VCaP (cell line): ENCODE results near the gene DLD.
"Not testable (repeated sequence)": the region's sequence is repeated elsewhere in the genome, so short reads cannot be mapped to it uniquely, and the experiment has no call there.

Experiments
- H3K27ac ChIP-seq: fragments of 450-650 bp; 2 replicates; pipeline ENCODE4 v1.5.1; 2017
- CTCF ChIP-seq: fragments of 450-650 bp; conservative IDR thresholded peaks from 2 replicates; pipeline ENCODE4 v1.5.1; 2017; ENCODE audit warnings: mild to moderate bottlenecking, moderate library complexity

The DLD gene

GRCh38 chr7:107876916-107877315, 14.1 kb upstream of the DLD start:
- TF ChIP-seq CTCF: no peak
- H3K27ac ChIP-seq: no peak overlapping the region

DNA sequence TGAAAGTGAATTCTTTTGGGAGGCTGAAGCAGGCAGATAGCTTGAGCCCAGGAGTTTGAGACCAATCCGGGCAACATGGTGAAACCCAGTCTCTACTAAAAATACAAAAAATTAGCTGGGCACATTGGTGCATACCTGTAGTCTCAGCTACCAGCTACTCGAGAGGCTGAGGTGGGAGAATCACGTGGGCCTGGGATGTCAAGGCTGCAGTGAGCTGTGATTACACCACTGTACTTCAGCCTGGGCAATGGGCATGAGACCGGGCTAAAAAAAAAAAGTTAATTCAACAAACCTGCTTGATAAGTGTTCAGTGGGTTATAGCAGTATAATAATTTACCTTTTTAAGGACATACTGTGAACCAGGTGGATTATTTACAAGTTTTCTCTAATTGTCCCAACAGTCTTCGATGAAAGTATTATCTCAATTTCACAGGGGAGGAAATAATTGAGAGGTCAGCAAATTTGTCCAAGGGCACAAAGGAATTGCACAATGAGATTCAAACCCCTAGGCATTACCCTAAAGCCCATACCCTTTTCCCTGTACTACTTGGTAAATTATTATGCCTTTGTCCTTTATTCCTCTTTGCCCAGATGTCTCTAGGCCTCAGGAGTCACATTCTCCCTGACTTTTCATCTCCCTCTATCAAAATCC, 13.1 kb upstream of the DLD start:
- TF ChIP-seq CTCF: no peak
- no peak overlapping the region for H3K27ac ChIP-seq

DNA sequence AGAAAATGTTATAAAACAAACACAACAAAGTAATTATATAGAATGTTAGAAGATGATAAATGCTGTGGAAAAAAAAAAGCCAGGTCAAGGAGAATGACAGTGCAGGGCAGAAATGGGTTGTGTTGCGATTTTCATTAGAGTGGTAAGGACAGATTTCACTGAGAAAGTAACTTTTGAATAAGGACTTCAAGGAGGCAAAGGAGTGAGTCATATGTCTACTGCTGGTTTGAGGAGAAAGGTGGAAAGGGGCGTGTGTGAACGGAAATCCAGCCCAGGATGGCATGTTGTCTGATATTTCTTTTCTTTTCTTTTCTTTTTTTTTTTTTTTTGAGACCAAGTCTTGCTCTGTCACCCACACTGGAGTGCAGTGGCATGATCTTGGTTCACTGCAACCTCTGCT, 12.3 kb upstream of the DLD start:
- H3K27ac ChIP-seq: peak overlapping the region; percentile 25; the same call in 1 of the 2 replicates
- TF ChIP-seq CTCF: no peak

- TF ChIP-seq CTCF: peak; percentile 96
- peak overlapping the region; percentile 25; the same call in 1 of the 2 replicates for H3K27ac ChIP-seq
Measured at GRCh38 chr7:107879400-107880035, 11.5 kb upstream of the DLD start.

DNA sequence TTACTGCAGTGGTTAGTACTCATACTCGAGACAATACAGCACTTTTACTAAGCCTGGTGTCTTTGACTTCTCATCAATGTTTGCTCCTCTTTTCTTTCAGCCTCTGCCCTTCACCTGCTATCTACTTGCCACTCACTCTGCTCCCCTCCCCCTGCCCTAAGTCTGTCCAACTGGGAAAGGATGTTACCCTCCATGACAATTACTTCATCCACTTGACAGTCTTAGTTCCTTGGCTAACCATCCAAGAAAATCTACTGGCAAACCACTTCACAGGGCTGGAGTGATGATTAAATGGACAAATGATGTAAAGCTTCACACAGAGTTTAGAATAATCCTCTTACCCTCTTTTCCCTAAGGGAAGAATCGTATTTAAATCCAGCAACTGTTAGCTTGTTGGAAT, 8.2 kb upstream of the DLD start:
- no peak for TF ChIP-seq CTCF
- H3K27ac ChIP-seq: no peak overlapping the region

GRCh38 chr7:107884066-107884818, 6.7 kb upstream of the DLD start:
- H3K27ac ChIP-seq: no peak overlapping the region
- TF ChIP-seq CTCF: no peak

DNA sequence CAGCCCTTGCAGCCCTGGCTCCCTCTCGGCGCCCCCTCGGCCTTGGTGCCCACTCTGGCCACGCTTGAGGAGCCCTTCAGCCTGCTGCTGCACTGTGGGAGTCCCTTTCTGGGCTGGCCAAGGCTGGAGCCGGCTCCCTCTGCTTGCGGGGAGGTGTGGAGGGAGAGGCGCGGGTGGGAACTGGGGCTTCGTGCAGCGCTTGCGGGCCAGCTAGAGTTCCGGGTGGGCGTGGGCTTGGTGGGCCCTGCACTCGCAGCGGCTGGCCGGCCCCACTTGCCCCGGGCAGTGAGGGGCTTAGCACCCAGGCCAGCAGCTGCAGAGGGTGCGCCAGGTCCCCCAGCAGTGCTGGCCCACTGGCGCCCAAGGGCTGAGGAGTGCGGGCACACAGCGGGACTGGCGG, 3.2 kb upstream of the DLD start:
- H3K27ac ChIP-seq: not testable (repeated sequence)
